ENCODE measurements around the gene RALGPS1.

Gene RALGPS1

GRCh38 chr9:127174386-127175318 lies 260.1 kb downstream of the RALGPS1 start:
- H3K27ac ChIP-seq: no peak overlapping the region
- no peak for TF ChIP-seq CTCF (conservative IDR thresholded peaks at IDR 0.05)

GRCh38 chr9:127175319-127175715 lies 260.7 kb downstream of the RALGPS1 start:
- no peak for TF ChIP-seq CTCF (conservative IDR thresholded peaks at IDR 0.05)
- H3K27ac ChIP-seq: no peak overlapping the region

- no peak for TF ChIP-seq CTCF (conservative IDR thresholded peaks at IDR 0.05)
Measured at GRCh38 chr9:127175764-127176163, 261.2 kb downstream of the RALGPS1 start.

GRCh38 chr9:127176631-127177030 lies 262.0 kb downstream of the RALGPS1 start:
- no peak for TF ChIP-seq CTCF (conservative IDR thresholded peaks at IDR 0.05)
- H3K27ac ChIP-seq: peak overlapping the region; percentile 97; the same call in 1 of the 2 replicates

More at GRCh38 chr9:127175764-127176163, 261.2 kb downstream of the RALGPS1 start:
- H3K27ac ChIP-seq: no peak overlapping the region

GRCh38 chr9:127177231-127177630 lies 262.6 kb downstream of the RALGPS1 start:
- peak overlapping the region; percentile 97 for H3K27ac ChIP-seq
- no peak for TF ChIP-seq CTCF (conservative IDR thresholded peaks at IDR 0.05)

- TF ChIP-seq CTCF (conservative IDR thresholded peaks at IDR 0.05): no peak
- peak overlapping the region; percentile 97 for H3K27ac ChIP-seq
Measured at GRCh38 chr9:127177665-127178265, 263.2 kb downstream of the RALGPS1 start.

All from VCaP (cell line).